Subcutaneous adipose tissue (tissue), 4 donors: Measurements from ENCODE around the gene C2. TPM values are rescaled to one million over a fixed set of nuclear protein-coding genes. Genes with fewer than 3 reads are reported as not detected.

Experiments used
- CTCF ChIP-seq: fragments of 450-650 bp; IDR thresholded peaks from one replicate; pipeline ENCODE4 v1.5.1; 2016; ENCODE audit warnings: low read depth, mild to moderate bottlenecking, control low read depth, antibody characterized with exemption, moderate library complexity
- total RNA-seq, 4 donors: library from RNA; depleted of rRNA; stranded (reverse); fragments of >200 nt; gene quantifications; one replicate each; pipeline ENCODE4 v1.1.0, GENCODE V29; 2016

C2 gene
- total RNA-seq, 4 donors from 2014 or later, result 16.4 to 96.4 (median 34.6) TPM

GRCh38 chr6:31970604-31971271 is 43.2 kb downstream of the C2 start:
- TF ChIP-seq CTCF, result no peak

GRCh38 chr6:31971279-31971992 is 43.9 kb downstream of the C2 start:
- no peak for TF ChIP-seq CTCF

GRCh38 chr6:31971993-31972708 is 44.6 kb downstream of the C2 start, which contains the start of gene DXO:
TSS of gene DXO (minus strand) at chr6:31972138. CDS start at chr6:31971675, 463 bp downstream.
- no peak for TF ChIP-seq CTCF

GRCh38 chr6:31972709-31973350 is 45.3 kb downstream of the C2 start:
- no peak for TF ChIP-seq CTCF

GRCh38 chr6:31977816-31978431 is 50.4 kb downstream of the C2 start:
- TF ChIP-seq CTCF, result no peak

GRCh38 chr6:31978831-31979230 is 51.3 kb downstream of the C2 start:
- TF ChIP-seq CTCF, result no peak
